HEK293T (cell line): ENCODE results near the gene BOLA3.

Source experiments
- ARNT ChIP-seq: fragments of 450-650 bp; IDR thresholded peaks from 2 replicates; pipeline ENCODE4 v1.6.1; 2017; ENCODE audit warnings: mild to moderate bottlenecking
- BHLHE40 ChIP-seq: fragments of 450-650 bp; IDR thresholded peaks from 2 replicates; pipeline ENCODE4 v1.6.1; 2016; ENCODE audit warnings: mild to moderate bottlenecking, moderate library complexity, borderline replicate concordance
- ELF4 ChIP-seq: fragments of 450-650 bp; IDR thresholded peaks from 2 replicates; pipeline ENCODE4 v1.6.1; 2017; ENCODE audit warnings: antibody characterized with exemption
- FOXA1 ChIP-seq: fragments of 450-650 bp; IDR thresholded peaks from 2 replicates; pipeline ENCODE4 v1.6.1; 2016; ENCODE audit warnings: mild to moderate bottlenecking
- FOXK2 ChIP-seq: fragments of 450-650 bp; IDR thresholded peaks from 2 replicates; pipeline ENCODE4 v1.6.1; 2016; ENCODE audit warnings: mild to moderate bottlenecking
- FOXM1 ChIP-seq: fragments of 450-650 bp; IDR thresholded peaks from 2 replicates; pipeline ENCODE4 v1.6.1; 2017; ENCODE audit warnings: mild to moderate bottlenecking, borderline replicate concordance
- HDGF ChIP-seq: fragments of 450-650 bp; IDR thresholded peaks from 2 replicates; pipeline ENCODE4 v1.6.1; 2017; ENCODE audit warnings: antibody characterized with exemption, borderline replicate concordance
- LEF1 ChIP-seq: fragments of 450-650 bp; IDR thresholded peaks from 2 replicates; pipeline ENCODE4 v1.6.1; 2017; ENCODE audit warnings: mild to moderate bottlenecking, borderline replicate concordance
- NFRKB ChIP-seq: fragments of 450-650 bp; IDR thresholded peaks from 2 replicates; pipeline ENCODE4 v1.6.1; 2016; ENCODE audit warnings: mild to moderate bottlenecking, moderate library complexity
- PKNOX1 ChIP-seq: fragments of 450-650 bp; IDR thresholded peaks from 2 replicates; pipeline ENCODE4 v1.6.1; 2016
- SP1 ChIP-seq: fragments of 450-650 bp; IDR thresholded peaks from 2 replicates; pipeline ENCODE4 v1.6.1; 2017
- SUZ12 ChIP-seq: fragments of 450-650 bp; IDR thresholded peaks from 2 replicates; pipeline ENCODE4 v1.6.1; 2016; ENCODE audit warnings: mild to moderate bottlenecking
- TARDBP ChIP-seq: fragments of 450-650 bp; IDR thresholded peaks from 2 replicates; pipeline ENCODE4 v1.6.1; 2016
- ZNF384 ChIP-seq: fragments of 450-650 bp; IDR thresholded peaks from 2 replicates; pipeline ENCODE4 v1.6.1; 2016

GRCh38 chr2:74092275-74092674, 55.4 kb downstream of the BOLA3 start:
- TF ChIP-seq FOXA1 (no peak), FOXK2 (no peak), SUZ12 (no peak), TARDBP (no peak), FOXM1 (no peak), SP1 (no peak), BHLHE40 (no peak), HDGF (no peak), ELF4 (no peak), PKNOX1 (no peak), ZNF384 (no peak), NFRKB (no peak), LEF1 (no peak), ARNT (no peak)
